GM20000 (cell line): ENCODE measurements around the gene ZNF154.

Experiments
- DNase-seq: peaks from one replicate; pipeline ENCODE4 v3.0.0; 2012; ENCODE audit warnings: low spot score
- CTCF ChIP-seq: IDR thresholded peaks from 2 replicates; pipeline ENCODE4 v1.5.1; 2012; ENCODE audit warnings: mild to moderate bottlenecking, control low read depth; ENCODE audit errors: extremely low read depth, missing control alignments

Gene ZNF154

GRCh38 chr19:57708641-57709361 is at the start of gene ZNF154:
Gene ZNF154 (minus strand): TSS chr19:57709204. CDS start chr19:57708971, 233 bp downstream.
- peak; percentile 71 for DNase-seq
- no peak for TF ChIP-seq CTCF

- DNase-seq: no peak
- no peak for TF ChIP-seq CTCF
Observed at GRCh38 chr19:57757941-57758340, 48.9 kb upstream of the ZNF154 start.

- no peak for TF ChIP-seq CTCF
Observed at GRCh38 chr19:57755031-57755430, 46.0 kb upstream of the ZNF154 start.

GRCh38 chr19:57754091-57754673 is 45.2 kb upstream of the ZNF154 start:
- TF ChIP-seq CTCF: no peak
- DNase-seq: no peak

More at GRCh38 chr19:57755031-57755430, 46.0 kb upstream of the ZNF154 start:
- no peak for DNase-seq

- no peak for TF ChIP-seq CTCF
- no peak for DNase-seq
Observed at GRCh38 chr19:57748029-57748428, 39.0 kb upstream of the ZNF154 start.

- DNase-seq: no peak
Observed at GRCh38 chr19:57747472-57747807, 38.4 kb upstream of the ZNF154 start.

More at GRCh38 chr19:57747472-57747807, 38.4 kb upstream of the ZNF154 start:
- TF ChIP-seq CTCF: no peak
